Measurements from ENCODE around the gene IGSF9. TPM values are rescaled to one million over a fixed set of nuclear protein-coding genes. Genes with fewer than 3 reads are reported as not detected.

IGSF9 gene
- total and polyA plus RNA-seq, 2 of the 13 experiments (the other 11 are each of a cell fraction or from before 2014, with no cell fraction given) = 0.03 TPM; not detected in 1

GRCh38 chr1:159970932-159971342 is 25.5 kb upstream of the IGSF9 start (continued):
- no peak; the same call in 1 of the 2 replicates for TF ChIP-seq ZNF143 (CRISPR knock-in tag; IDR thresholded peaks at IDR 0.05)
- TF ChIP-seq TERF1 (CRISPR knock-in tag; IDR thresholded peaks at IDR 0.05) = no peak
- peak; percentile 61; the same call in 1 of the 2 replicates for TF ChIP-seq ZNF292 (CRISPR knock-in tag; IDR thresholded peaks at IDR 0.05; ENCODE audit: borderline replicate concordance, low read depth)
- no peak for TF ChIP-seq ZHX1 (CRISPR knock-in tag; IDR thresholded peaks at IDR 0.05; ENCODE audit: low read depth)
- no peak for TF ChIP-seq PHF5A (CRISPR knock-in tag; IDR thresholded peaks at IDR 0.05; ENCODE audit: low read depth, unreplicated experiment)
- TF ChIP-seq JDP2 (CRISPR knock-in tag; IDR thresholded peaks at IDR 0.05; ENCODE audit: borderline replicate concordance) = no peak
- TF ChIP-seq DPF2 (CRISPR knock-in tag; IDR thresholded peaks at IDR 0.05; ENCODE audit: borderline replicate concordance, low read depth) = peak; percentile 36; the same call in 1 of the 2 replicates
- no peak for TF ChIP-seq PCBP1 (IDR thresholded peaks at IDR 0.05; ENCODE audit: borderline replicate concordance, low read depth, low read length)
- TF ChIP-seq AHR (CRISPR knock-in tag; IDR thresholded peaks at IDR 0.05) = 0 out of 2 replicates have a peak, but pooled peaks have one; percentile 30
- no peak for TF ChIP-seq PRDM15 (CRISPR knock-in tag; IDR thresholded peaks at IDR 0.05)
- TF ChIP-seq ZNF75D (CRISPR knock-in tag; IDR thresholded peaks at IDR 0.05; ENCODE audit: borderline replicate concordance) = no peak
- TF ChIP-seq RFX5 (IDR thresholded peaks at IDR 0.05; ENCODE audit: low read depth, low read length) = no peak
- TF ChIP-seq ZBED4 (CRISPR knock-in tag; IDR thresholded peaks at IDR 0.05; ENCODE audit: borderline replicate concordance) = no peak
